ENCODE measurements around the gene SIGLEC6. TPM values are rescaled to one million over a fixed set of nuclear protein-coding genes. Genes with fewer than 3 reads are reported as not detected.

Gene SIGLEC6
- total RNA-seq, 1 donor from 2014 or later: not detected

DNA sequence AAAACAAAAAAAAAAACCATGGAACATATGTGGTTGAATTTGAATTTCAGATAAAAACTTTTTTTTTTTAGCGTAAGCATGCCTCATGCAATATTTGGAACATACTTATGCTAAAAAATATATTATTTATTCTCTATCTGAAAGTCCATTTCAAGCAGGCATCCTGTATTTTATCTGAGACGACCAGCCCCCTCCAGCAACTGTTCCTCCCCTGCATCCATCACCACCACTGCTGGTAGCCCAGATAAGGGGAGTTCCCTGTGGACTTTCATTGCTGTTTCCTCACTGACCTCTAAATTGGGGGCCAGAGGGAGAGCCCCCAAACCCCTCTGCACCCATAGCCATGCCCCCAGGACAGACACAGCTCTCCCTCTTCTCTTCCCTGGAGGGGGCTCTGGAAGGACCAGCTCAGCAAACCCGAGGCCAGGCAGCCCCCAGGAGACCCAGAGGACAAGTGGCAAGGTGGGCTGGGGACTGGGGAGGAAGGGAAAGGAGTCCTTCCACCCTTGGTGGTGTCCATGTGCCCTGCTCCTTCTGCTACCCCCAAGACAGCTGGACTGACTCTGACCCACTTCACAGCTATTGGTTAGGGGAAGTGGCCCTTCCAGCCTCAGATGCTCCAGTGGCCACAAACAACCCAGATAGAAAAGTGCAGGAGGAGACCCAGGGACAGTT is 23.3 kb downstream of the SIGLEC6 start:
- Mint-ChIP-seq H3K9me3 (ENCODE audit: low read depth) (peaks cover 7% of the 10 kb centered on the region), H3K4me1 (ENCODE audit: low read depth) (no peaks in the 10 kb centered on the region), H3K36me3 (ENCODE audit: low read depth) (no peaks in the 10 kb centered on the region), H3K27me3 (ENCODE audit: low read depth) (peaks cover 3% of the 10 kb centered on the region), H3K4me3 (ENCODE audit: unreplicated experiment) (no peak overlapping the region), H3K27ac (ENCODE audit: unreplicated experiment) (no peak overlapping the region)
- no peak for DNase-seq (ENCODE audit: low spot score)
- TF ChIP-seq, protein P1, sequence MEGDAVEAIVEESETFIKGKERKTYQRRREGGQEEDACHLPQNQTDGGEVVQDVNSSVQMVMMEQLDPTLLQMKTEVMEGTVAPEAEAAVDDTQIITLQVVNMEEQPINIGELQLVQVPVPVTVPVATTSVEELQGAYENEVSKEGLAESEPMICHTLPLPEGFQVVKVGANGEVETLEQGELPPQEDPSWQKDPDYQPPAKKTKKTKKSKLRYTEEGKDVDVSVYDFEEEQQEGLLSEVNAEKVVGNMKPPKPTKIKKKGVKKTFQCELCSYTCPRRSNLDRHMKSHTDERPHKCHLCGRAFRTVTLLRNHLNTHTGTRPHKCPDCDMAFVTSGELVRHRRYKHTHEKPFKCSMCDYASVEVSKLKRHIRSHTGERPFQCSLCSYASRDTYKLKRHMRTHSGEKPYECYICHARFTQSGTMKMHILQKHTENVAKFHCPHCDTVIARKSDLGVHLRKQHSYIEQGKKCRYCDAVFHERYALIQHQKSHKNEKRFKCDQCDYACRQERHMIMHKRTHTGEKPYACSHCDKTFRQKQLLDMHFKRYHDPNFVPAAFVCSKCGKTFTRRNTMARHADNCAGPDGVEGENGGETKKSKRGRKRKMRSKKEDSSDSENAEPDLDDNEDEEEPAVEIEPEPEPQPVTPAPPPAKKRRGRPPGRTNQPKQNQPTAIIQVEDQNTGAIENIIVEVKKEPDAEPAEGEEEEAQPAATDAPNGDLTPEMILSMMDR (IDR thresholded peaks at IDR 0.05): no peak

DNA sequence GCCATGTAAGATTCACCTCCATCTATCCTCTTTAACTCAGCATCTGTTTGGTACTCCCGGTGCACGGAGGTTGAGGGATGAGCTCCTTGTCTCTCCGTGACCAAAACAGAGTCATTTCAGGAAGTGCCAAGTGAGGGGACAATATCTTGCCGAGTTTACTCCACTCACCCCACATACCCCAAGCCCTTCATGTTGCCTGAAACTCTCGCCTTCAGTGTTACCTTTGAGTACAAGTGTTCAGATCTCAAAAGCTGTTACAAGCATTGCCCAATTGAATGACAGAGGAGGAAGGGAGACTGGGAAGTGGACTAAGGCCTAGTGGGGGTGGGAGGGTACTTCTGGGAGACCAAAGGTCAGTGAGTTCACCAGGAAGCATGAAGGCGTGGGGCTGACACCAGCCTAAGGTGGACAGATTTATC is 23.8 kb downstream of the SIGLEC6 start:
- H3K27me3 Mint-ChIP-seq (ENCODE audit: low read depth): no peaks in the 10 kb centered on the region
- H3K4me1 Mint-ChIP-seq (ENCODE audit: low read depth): no peaks in the 10 kb centered on the region
- peaks cover 7% of the 10 kb centered on the region for H3K9me3 Mint-ChIP-seq (ENCODE audit: low read depth)
- TF ChIP-seq, protein P1 (IDR thresholded peaks at IDR 0.05): no peak
- H3K36me3 Mint-ChIP-seq (ENCODE audit: low read depth): no peaks in the 10 kb centered on the region
- DNase-seq (ENCODE audit: low spot score): no peak
- no peak overlapping the region for H3K4me3 Mint-ChIP-seq (ENCODE audit: unreplicated experiment)
- no peak overlapping the region for H3K27ac Mint-ChIP-seq (ENCODE audit: unreplicated experiment)

- DNase-seq (ENCODE audit: low spot score): no peak
- Mint-ChIP-seq H3K36me3 (ENCODE audit: low read depth) (no peaks in the 10 kb centered on the region), H3K9me3 (ENCODE audit: low read depth) (peaks cover 9% of the 10 kb centered on the region), H3K4me3 (ENCODE audit: unreplicated experiment) (no peak overlapping the region), H3K27me3 (ENCODE audit: low read depth) (no peaks in the 10 kb centered on the region), H3K27ac (ENCODE audit: unreplicated experiment) (no peak overlapping the region), H3K4me1 (ENCODE audit: low read depth) (no peaks in the 10 kb centered on the region)
- TF ChIP-seq, protein P1 (IDR thresholded peaks at IDR 0.05): no peak
Measured at GRCh38 chr19:51507192-51507591, 24.3 kb downstream of the SIGLEC6 start.

DNA sequence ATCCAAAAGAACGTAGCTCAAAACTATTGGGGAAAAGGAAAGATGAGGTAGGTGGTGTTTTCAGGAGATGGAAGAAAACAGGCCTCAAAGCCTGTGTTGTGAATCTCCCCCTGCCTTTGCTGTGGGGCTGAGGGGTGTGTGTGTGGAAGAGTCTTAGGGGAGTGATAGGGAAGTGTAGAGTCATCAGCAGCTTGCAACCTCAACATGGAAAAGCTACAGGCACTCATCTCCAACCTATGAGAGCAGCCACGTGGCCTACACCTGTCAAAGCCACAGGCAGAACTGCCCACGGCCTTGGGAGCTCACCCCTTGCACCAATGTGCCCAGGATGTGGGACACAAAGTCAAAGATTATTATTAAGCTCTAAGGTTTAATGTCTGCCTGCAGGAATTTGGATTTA is 25.6 kb downstream of the SIGLEC6 start:
- Mint-ChIP-seq H3K4me1 (ENCODE audit: low read depth) (no peaks in the 10 kb centered on the region), H3K36me3 (ENCODE audit: low read depth) (no peaks in the 10 kb centered on the region), H3K27me3 (ENCODE audit: low read depth) (no peaks in the 10 kb centered on the region), H3K27ac (ENCODE audit: unreplicated experiment) (no peak overlapping the region), H3K4me3 (ENCODE audit: unreplicated experiment) (no peak overlapping the region), H3K9me3 (ENCODE audit: low read depth) (peaks cover 11% of the 10 kb centered on the region)
- TF ChIP-seq, protein P1 (IDR thresholded peaks at IDR 0.05): no peak
- no peak for DNase-seq (ENCODE audit: low spot score)

DNA sequence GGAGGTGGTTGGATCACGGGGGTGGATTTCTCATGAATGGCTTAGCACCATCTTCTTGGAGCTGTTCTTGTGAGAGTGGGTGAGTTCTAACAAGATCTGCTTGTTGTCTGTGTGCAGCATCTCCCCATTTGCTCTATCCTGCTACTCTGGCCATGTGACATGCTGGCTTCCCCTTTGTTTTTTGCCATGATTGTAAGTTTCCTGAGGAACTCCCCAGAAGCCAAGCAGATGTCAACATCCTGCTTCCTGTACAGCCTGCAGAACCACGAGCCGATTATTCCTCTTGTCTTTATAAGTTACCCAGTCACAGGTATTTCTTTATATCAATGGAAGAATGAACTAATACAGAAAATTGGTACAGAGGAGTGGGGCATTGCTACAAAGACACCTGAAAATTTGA is 27.6 kb downstream of the SIGLEC6 start:
- TF ChIP-seq, protein P1 (IDR thresholded peaks at IDR 0.05): no peak

More for the DNA sequence above, 27.6 kb downstream of the SIGLEC6 start:
- H3K9me3 Mint-ChIP-seq (ENCODE audit: low read depth): peaks cover 11% of the 10 kb centered on the region
- H3K27me3 Mint-ChIP-seq (ENCODE audit: low read depth): no peaks in the 10 kb centered on the region
- H3K27ac Mint-ChIP-seq (ENCODE audit: unreplicated experiment): no peak overlapping the region
- no peak for DNase-seq (ENCODE audit: low spot score)
- H3K36me3 Mint-ChIP-seq (ENCODE audit: low read depth): no peaks in the 10 kb centered on the region
- no peaks in the 10 kb centered on the region for H3K4me1 Mint-ChIP-seq (ENCODE audit: low read depth)
- no peak overlapping the region for H3K4me3 Mint-ChIP-seq (ENCODE audit: unreplicated experiment)

All from chondrocyte (in vitro differentiated cells).